GM18909 (cell line): ENCODE data around the gene DMKN.
A peak's percentile ranks its signal among the peaks of the same experiment; 100 is the strongest.
"Not testable (repeated sequence)": the region's sequence is repeated elsewhere in the genome, so short reads cannot be mapped to it uniquely, and the experiment has no call there.

Experiments used
- ATAC-seq: cut with Tn5 transposase; IDR thresholded peaks from one replicate; pipeline ENCODE4 v1.9.1; 2021; ENCODE audit warnings: mild to moderate bottlenecking; ENCODE audit not compliant: unreplicated experiment, poor library complexity

Gene DMKN

DNA sequence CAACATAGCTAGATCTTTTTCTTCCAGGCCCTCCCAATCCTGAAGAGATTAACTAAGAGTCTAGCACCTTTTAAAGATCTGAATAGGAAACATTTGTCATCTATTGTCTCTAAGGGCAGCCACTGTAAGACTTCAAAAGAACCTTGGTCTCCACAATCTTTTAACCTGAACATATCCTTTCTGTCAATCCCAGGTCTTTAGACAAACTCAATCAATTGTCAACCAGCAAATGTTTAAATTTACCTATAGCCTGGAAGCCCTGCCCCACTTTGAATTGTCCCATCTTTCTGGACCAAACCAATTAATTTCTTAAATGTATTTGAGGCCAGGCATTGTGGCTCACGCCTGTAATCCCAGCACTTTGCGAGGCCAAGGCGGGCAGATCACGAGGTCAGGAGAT lies 42.4 kb downstream of the DMKN start:
- not testable (repeated sequence) for ATAC-seq

DNA sequence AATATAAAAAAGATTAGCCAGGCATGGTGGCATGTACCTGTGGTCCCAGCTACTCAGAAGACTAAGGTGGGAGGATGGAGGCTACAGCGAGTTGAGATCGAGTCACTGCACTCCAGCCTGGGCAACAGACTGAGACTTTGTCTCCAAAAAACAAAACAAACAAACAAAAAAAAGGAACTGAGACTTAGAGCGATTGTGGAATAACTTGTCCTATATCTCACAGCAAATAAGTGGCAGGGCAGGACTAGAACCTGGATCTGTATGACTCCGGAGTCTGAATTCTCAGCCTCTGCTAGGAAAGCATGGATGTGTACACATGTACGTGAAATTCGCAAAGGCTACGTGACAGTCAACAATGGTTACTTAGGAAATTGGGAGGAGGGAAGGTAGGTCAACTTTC lies 43.3 kb downstream of the DMKN start:
- no peak for ATAC-seq

- peak; percentile 70 for ATAC-seq
Observed at GRCh38 chr19:35468637-35469036, 44.8 kb downstream of the DMKN start.

DNA sequence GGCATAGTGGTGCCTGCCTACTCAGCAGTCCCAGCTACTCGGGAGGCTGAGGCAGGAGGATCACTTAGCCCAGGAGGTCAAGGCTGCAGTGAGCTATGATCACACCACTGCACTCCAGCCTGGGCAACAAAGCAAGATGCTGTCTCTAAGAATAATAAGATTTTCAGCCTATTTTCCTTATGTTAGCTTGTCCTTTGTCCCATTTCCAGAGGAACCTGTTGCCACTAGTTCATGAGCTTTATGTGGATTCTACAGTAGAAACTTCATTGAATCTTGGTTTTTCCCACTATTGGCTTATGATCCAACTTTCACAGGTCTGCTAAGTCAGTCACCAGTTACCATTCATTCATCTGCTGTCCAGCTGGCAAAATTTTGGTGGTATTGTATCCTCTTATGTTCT lies 47.2 kb downstream of the DMKN start:
- ATAC-seq: no peak

DNA sequence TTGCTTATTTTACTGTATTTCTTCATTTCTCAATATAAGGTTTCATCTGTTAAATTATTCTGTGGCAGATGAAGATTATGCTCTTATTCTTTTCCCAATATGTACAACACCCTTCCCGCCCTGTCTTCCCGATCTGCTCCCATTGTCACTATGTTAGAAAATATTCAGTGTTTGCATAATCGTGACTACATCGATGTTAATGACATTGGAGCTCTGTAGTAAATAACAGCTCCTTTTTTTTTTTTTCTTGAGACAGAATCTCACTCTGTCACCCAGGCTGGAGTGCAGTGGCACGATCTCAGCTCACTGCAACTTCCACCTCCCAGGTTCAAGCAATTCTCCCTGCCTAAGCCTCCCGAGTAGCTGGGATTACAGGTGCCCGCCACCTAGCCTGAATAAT lies 50.5 kb downstream of the DMKN start:
- not testable (repeated sequence) for ATAC-seq

GRCh38 chr19:35462476-35462953 lies 50.9 kb downstream of the DMKN start:
- ATAC-seq: peak; percentile 64

DNA sequence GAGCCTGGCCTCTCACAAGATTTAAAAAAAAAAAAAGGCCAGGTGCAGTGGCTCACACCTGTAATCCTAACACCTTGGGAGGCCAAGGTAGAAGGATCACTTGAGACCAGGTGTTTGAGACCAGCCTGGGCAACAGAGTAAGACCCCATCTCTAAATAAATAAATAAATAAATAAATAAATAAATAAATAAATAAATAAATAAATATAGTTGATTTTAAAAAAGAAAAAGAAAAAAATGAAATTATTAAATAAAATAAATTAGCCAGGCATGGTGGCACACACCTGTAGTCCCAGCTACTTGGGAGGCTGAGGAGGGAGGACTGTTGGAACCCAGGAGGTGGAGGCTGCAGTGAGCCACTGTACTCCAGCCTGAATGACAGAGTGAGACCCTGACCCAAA lies 51.7 kb downstream of the DMKN start:
- ATAC-seq: not testable (repeated sequence)

DNA sequence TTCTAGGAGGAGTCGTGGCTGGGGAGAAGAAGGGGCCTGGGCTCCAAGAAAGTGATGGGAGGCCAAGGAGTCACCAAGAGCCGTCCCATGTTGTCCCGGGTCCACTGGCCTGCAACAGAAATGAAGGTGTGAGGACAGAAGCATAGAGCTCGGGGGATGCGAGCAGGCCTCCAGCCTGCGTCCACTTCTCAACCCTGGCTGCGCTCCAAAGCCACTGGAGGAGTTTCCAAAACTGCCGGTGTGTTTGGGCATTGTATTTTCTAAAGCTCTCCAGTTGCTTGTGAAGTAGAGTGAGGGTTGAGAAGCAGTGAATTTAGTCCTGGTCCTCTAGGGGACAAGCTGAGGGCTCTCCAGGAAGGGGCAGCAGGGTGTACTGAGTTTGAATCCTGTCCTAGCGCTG lies 52.4 kb downstream of the DMKN start:
- no peak for ATAC-seq

GRCh38 chr19:35460608-35461007 lies 52.8 kb downstream of the DMKN start:
- ATAC-seq: no peak

DNA sequence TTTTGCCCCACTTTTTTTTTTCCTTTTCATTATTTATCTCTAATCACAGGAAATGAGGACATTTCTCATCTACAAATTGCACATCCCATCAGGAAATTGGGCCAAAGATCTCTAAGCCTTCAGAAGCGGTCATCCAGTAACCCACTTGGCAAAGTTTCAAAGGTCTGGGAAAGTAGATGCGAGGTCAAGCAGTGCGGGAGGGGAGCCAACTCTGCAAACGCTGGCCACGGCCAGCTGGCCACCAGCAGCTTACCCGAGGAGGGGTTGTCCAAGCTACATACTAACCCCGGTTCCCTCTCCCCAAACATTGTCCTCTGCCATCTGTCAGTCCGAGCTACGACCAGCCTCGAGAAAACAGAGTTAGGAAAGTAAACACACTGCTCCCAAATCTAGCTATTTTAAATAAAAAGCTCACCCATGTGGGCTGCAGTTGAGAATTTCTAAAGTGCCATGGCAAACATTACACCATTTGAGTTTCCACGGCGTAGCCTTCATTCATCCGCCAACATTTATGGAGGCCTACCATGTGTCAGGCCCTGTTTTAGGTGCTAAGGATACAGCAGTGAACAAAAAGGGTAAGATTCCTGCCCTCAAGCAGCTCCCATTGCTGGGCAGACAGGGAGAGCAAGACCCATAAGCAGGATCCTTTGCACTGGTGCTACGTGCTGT lies 53.9 kb downstream of the DMKN start:
- ATAC-seq: no peak

GRCh38 chr19:35458731-35459391 lies 54.6 kb downstream of the DMKN start:
- peak; percentile 59 for ATAC-seq

DNA sequence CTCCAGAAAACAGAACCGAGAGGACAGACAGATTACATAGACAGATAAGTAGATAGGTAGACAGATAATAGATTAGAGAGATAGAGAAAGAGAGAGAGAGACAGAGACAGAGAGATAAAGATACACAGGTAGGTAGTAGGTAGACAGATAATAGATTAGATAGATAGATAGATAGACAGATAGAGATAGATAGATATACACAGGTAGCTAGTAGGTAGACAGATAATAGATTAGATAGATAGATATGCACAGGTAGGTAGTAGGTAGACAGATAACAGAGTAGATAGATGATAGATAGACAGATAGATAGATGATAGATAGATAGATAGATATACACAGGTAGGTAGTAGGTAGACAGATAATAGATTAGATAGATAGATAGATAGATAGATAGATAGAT lies 55.3 kb downstream of the DMKN start:
- no peak for ATAC-seq

GRCh38 chr19:35457173-35457572 lies 56.3 kb downstream of the DMKN start:
- no peak for ATAC-seq

DNA sequence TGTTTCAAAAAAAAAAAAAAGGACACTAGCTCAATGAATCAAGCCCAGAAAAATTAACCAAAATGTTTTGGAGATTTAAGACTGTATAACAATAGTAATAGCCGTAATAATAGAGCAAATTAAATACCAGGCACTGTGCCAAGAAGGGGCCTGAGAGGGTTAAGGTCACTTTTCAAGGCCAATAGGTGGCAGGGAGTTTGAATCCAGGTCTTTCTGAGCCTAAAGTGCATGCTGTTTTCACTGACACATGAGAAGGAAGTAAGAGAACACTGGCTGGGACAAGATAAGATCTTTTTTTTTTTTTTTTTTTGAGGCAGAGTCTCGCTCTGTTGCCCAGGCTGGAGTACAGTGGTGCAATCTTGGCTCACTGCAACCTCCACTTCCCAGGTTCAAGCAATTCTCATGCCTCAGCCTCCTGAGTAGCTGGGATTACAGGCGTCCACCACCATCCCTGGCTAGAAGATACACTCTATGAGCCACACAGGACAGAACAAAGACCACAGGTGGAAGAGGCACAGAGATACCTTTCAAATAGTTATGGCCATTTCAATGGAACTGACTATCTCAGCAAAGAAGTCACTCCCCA lies 57.7 kb downstream of the DMKN start:
- ATAC-seq: no peak

DNA sequence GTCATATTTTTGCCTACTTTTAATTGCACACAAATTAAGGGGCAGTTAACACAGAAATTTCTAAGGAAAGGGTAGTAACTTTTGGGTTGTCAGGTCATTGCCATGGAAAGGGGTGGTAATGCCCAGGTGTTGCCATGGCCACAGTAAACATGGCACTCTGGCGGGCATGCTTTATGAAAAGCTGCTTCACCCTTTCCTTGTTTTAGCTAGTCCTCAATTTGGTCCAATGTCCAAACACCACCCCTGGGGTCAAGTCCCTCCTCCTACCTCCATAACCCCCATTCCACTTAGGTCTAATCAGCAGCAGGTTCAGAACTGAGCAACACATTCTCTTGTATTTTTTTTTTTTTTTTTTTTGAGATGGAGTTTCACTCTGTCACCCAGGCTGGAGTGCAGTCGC lies 58.8 kb downstream of the DMKN start:
- no peak for ATAC-seq

DNA sequence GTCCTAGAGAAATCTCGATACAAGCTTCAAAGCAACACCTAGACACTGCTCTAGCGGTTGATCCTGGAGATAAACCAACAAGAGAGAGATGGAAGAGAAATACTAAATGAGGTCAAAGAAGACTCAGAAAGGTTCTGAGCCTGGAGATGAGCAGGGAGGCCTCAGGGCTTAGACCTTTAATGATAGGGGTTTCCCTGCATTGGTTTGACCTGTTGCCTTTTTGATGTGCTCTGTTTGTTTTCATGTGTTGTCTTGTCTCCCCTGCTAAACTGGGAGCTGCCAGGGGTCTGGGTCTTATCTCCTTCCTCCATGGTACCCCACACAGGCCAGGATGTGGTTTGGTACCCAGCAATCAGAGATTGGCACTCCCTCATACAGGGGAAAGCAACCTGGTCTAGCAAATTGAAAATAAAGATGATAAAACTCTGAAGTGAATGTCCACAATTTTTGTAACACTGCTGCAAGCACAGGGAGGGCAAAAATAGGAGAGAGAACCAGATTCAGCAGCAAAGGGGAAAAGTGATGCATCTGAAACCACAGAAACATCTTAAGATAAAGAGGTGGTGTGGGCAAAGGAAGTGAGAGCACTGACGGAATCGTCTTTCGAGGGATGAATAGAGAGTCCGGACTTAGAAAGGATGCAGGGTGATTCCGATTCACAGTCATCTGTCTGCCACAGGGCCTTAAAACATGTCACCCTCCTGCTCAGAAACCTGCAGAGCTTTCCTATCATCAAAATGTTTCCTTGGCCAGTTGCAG lies 61.9 kb downstream of the DMKN start:
- no peak for ATAC-seq

DNA sequence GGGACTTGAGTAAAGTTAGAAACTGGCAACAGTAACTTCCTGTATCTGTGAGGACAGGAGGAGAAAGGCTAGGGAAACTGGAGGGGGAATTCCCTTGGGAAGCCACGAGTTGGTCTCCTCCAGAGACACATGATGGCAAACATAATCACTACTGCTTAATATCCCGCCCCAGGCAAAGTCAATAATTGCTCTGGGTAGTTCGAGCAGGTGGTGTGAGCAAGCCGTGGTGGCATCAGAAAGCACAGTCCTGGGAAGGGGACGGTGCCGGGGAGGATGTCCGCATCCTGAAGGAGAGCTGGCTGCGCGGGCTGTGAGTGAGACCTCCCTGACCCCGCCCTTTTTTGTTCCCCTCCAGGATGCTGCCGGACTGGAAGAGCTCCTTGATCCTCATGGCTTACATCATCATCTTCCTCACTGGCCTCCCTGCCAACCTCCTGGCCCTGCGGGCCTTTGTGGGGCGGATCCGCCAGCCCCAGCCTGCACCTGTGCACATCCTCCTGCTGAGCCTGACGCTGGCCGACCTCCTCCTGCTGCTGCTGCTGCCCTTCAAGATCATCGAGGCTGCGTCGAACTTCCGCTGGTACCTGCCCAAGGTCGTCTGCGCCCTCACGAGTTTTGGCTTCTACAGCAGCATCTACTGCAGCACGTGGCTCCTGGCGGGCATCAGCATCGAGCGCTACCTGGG lies 63.9 kb downstream of the DMKN start:
- ATAC-seq: no peak

DNA sequence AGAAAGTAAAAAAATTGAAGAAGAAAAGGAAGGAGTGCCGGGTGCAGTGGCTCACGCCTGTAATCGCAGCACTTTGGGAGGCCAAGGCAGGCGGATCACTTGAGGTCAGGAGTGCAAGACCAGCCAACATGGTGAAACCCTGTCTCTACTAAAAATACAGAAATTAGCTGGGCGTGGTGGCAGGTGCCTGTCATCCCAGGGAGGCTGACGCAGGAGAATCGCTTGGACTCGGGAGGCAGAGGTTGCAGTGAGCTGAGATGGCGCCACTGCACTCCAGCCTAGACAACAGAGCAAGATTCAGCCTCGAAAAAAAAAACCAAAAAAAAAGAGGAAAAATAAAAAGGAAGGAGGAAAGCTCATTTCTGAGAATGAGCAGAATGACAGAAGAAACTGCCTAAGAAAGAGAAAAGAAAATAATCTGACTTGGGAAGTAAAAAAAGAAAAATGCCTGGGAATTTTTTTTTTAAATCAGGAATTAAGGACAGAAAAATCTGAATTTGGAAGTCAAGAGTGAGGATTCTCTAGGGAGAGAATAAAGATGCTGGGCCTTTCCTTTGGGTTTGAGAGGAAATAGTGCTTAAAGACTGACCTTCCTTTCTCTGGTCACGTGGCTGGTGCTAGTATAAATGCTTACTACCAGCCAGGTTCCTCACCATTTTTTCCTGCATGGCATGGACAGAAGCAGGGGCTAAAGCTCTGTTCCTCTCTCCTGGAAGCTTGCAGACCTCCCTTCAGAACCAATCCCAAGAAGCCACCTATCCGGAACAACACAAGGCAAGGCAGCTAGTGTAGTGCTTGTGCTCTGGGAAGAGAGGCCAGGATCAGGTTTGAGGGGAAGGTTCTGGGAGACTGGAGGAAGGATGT lies 65.6 kb downstream of the DMKN start, which contains the start of gene FFAR2:
Gene FFAR2, plus strand, starts transcription at position 652 of the 864 bp plus-strand sequence. CDS start 1,458 bp downstream, outside the sequence.
- ATAC-seq: no peak
